GM12878 (cell line): ENCODE results near the gene LRP10.

Experiments
- BACH1 ChIP-seq: fragments of 450-650 bp; IDR thresholded peaks from 2 replicates; pipeline ENCODE4 v1.6.1; 2017; ENCODE audit warnings: mild to moderate bottlenecking, borderline replicate concordance
- BCL3 ChIP-seq: IDR thresholded peaks from 2 replicates; pipeline ENCODE4 v1.6.1; 2011; ENCODE audit warnings: borderline replicate concordance, low read depth, mild to moderate bottlenecking, moderate library complexity, low read length; ENCODE audit not compliant: insufficient read depth, poor library complexity, severe bottlenecking
- CTCF ChIP-seq, 3 experiments: IDR thresholded peaks in 2 of 3; conservative IDR thresholded peaks in 1 of 3; 2 replicates each; pipeline ENCODE4 v1.5.1; 2011; ENCODE audit warnings: low read depth in 3 of 3, low read length in 3 of 3, mild to moderate bottlenecking in 3 of 3, control low read depth in 2 of 3, moderate library complexity in 2 of 3, inconsistent platforms in 1 of 3, mixed read lengths in 1 of 3; ENCODE audit not compliant: control insufficient read depth in 2 of 3, insufficient read depth in 1 of 3; ENCODE audit errors: extremely low read depth in 1 of 3
- EZH2 ChIP-seq: IDR thresholded peaks from 2 replicates; pipeline ENCODE4 v1.6.1; 2012; ENCODE audit warnings: low read depth, mild to moderate bottlenecking, control low read depth, inconsistent platforms, low read length, borderline replicate concordance; ENCODE audit not compliant: control insufficient read depth
- HDGF ChIP-seq: fragments of 450-650 bp; IDR thresholded peaks from 2 replicates; pipeline ENCODE4 v1.6.1; 2016; ENCODE audit warnings: antibody characterized with exemption
- MYC ChIP-seq: IDR thresholded peaks from 2 replicates; pipeline ENCODE4 v1.6.1; 2011; ENCODE audit warnings: mild to moderate bottlenecking, low read length, moderate library complexity, inconsistent platforms; ENCODE audit not compliant: insufficient read depth, insufficient replicate concordance, insufficient read length, severe bottlenecking
- POLR2A ChIP-seq: IDR thresholded peaks from 2 replicates; pipeline ENCODE4 v1.6.1; 2011; ENCODE audit warnings: low read depth, mild to moderate bottlenecking, low read length
- PRDM15 ChIP-seq: fragments of 450-650 bp; formaldehyde crosslinking; IDR thresholded peaks from 2 replicates; pipeline ENCODE4 v1.4.0; 2020; ENCODE audit warnings: mild to moderate bottlenecking, moderate library complexity
- RCOR1 ChIP-seq: conservative IDR thresholded peaks from 2 replicates; pipeline ENCODE4 v1.6.1; 2012; ENCODE audit warnings: low read depth, low read length, improper control_type of control experiment
- RELA ChIP-seq: fragments of 450-650 bp; IDR thresholded peaks from 2 replicates; pipeline ENCODE4 v1.8.0; 2014; ENCODE audit warnings: borderline replicate concordance; ENCODE audit not compliant: partially characterized antibody
- REST ChIP-seq: IDR thresholded peaks from 2 replicates; pipeline ENCODE4 v1.6.1; 2012; ENCODE audit warnings: mild to moderate bottlenecking, low read depth, low read length
- RUNX3 ChIP-seq: IDR thresholded peaks from 2 replicates; pipeline ENCODE4 v1.6.1; 2012; ENCODE audit warnings: low read length, inconsistent platforms
- SIN3A ChIP-seq: IDR thresholded peaks from 2 replicates; pipeline ENCODE4 v1.6.1; 2012; ENCODE audit warnings: low read depth, low read length, improper control_type of control experiment
- ZBTB33 ChIP-seq: fragments of 450-650 bp; IDR thresholded peaks from 2 replicates; pipeline ENCODE4 v1.6.1; 2017; ENCODE audit warnings: mild to moderate bottlenecking

- TF ChIP-seq HDGF: no peak
- TF ChIP-seq RELA: no peak
- TF ChIP-seq POLR2A: no peak
- no peak for TF ChIP-seq RUNX3
- no peak for TF ChIP-seq BACH1
- TF ChIP-seq CTCF (IDR thresholded peaks at IDR 0.05 in 2 of 3, conservative IDR thresholded peaks at IDR 0.05 in 1 of 3; ENCODE audit: control insufficient read depth in 2 of 3, extremely low read depth in 1 of 3, insufficient read depth in 1 of 3, low read depth in 3 of 3, low read length in 3 of 3): no peak
- TF ChIP-seq RCOR1: no peak
- no peak for TF ChIP-seq ZBTB33
- TF ChIP-seq MYC: no peak
- no peak for TF ChIP-seq REST
- no peak for TF ChIP-seq SIN3A
- TF ChIP-seq PRDM15: no peak
- TF ChIP-seq EZH2: no peak
- no peak for TF ChIP-seq BCL3
These were observed 25.5 kb upstream of the LRP10 start for GRCh38 chr14:22845821-22846625.
